Mononuclear cell (primary cell): ENCODE results near the gene PPP4R3C. TPM values are rescaled to one million over a fixed set of nuclear protein-coding genes. Genes with fewer than 3 reads are reported as not detected.
"Not testable (repeated sequence)": the region's sequence is repeated elsewhere in the genome, so short reads cannot be mapped to it uniquely, and the experiment has no call there.

Experiments used
- H3K27me3 ChIP-seq: 2 replicates; pipeline ENCODE4 v1.6.0; 2011; ENCODE audit warnings: low read length, control low read depth; ENCODE audit not compliant: insufficient read depth
- H3K4me1 ChIP-seq: 2 replicates; pipeline ENCODE4 v1.5.1; 2011; ENCODE audit warnings: mild to moderate bottlenecking, low read length, control low read depth; ENCODE audit not compliant: insufficient read depth
- H3K4me3 ChIP-seq: 2 replicates; pipeline ENCODE4 v1.5.1; 2011; ENCODE audit warnings: mild to moderate bottlenecking, low read length, moderate library complexity
- H3K9me3 ChIP-seq: 2 replicates; pipeline ENCODE4 v1.5.1; 2011; ENCODE audit warnings: low read depth, mild to moderate bottlenecking, control low read depth, low read length
- total RNA-seq: library from RNA; depleted of rRNA; stranded (reverse); fragments of >200 nt; gene quantifications from one replicate; pipeline ENCODE4 v1.2.3, GENCODE V29; 2012

PPP4R3C gene
- total RNA-seq = 0.10 TPM

DNA sequence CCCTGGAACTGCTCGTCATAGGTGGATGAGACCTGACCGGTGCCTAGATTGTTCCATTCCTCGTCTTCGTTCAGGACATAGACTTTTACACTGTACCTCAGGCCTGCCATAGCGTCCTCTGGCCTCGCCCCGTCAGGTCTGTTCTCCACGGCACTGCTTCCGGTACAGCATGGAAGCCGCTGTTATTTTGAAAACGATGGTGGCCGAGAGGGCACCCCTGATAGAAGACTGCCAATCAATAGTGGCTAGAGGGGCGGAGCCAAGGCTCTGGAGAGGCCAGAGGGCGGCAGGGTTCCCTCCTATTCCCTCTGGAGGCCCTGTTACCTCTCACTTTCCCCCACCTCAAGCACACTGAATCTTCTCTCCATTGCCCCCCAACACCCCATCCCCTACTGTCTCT, at the start of gene PPP4R3C:
Gene PPP4R3C, minus strand, starts transcription at position 155 of the 400 bp plus-strand sequence. Its CDS starts 45 bp downstream, at position 110.
- no peaks in the 10 kb centered on the region for H3K4me1 ChIP-seq
- no peaks in the 10 kb centered on the region for H3K27me3 ChIP-seq
- no peak within 1 kb of the TSS for H3K4me3 ChIP-seq
- H3K9me3 ChIP-seq = no peaks in the 10 kb centered on the region

DNA sequence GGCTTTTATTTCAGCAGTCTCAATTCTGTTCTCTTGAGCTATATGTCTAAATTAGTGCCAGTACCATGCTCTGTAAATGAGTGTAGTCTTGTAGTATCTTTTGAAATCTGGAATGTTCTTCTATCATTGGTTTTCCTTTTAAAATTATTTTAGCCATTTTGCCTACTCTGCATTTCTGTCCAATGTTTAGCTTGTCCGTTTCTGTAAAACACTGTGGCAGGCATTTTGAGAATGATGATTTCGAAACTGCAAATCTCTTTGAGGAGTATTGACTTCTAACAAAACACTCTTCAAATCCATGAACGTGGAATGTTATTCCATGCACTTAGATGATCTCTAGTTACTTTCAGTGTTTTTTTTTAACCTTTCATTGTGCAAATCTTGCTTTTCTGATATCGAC, 28.3 kb upstream of the PPP4R3C start:
- Histone ChIP-seq H3K4me1 (no peaks in the 10 kb centered on the region), H3K9me3 (no peaks in the 10 kb centered on the region), H3K4me3 (no peak overlapping the region), H3K27me3 (no peaks in the 10 kb centered on the region)

DNA sequence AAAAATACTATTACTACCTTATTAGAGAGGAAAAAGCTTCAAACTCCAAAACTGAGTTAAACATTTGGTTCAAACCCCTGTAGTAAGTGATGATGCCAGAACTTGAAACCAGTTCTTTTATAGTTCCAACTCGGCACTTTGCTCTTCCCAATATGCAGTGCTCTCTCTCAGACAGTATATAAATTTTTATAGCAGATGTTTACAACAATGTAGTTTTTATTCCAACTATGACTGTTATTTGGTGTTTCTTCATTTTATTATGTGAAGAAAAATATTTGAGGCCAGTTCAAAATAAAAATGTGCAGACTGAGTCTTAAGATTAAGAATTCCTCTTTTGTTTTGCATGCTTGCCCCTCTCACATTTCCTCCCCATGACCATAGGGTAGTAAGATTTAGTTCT, 2.9 kb upstream of the PPP4R3C start:
- H3K27me3 ChIP-seq = no peaks in the 10 kb centered on the region

DNA sequence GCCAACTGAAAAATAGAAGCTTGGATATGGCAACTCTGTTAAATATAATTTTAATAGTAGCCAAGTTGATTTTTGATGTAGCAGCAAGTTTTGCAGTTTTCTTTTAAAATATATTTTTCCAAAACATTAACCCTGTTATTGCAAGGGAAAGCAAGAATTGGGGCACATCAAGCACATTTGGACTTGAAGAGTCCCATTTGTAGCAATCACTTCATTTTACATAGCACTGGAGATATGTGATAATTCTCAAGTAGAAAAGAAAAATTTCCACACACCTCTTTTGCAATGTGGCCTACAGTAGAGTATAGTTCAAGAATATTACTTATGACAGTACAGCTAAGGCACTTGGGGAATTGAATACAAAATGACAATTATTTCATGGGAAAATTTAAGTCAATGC, 1.9 kb upstream of the PPP4R3C start:
- Histone ChIP-seq H3K27me3 (no peaks in the 10 kb centered on the region), H3K9me3 (no peaks in the 10 kb centered on the region), H3K4me1 (no peaks in the 10 kb centered on the region), H3K4me3 (no peak overlapping the region)

More for the DNA sequence above, 2.9 kb upstream of the PPP4R3C start:
- Histone ChIP-seq H3K4me3 (no peak overlapping the region), H3K4me1 (no peaks in the 10 kb centered on the region), H3K9me3 (no peaks in the 10 kb centered on the region)

DNA sequence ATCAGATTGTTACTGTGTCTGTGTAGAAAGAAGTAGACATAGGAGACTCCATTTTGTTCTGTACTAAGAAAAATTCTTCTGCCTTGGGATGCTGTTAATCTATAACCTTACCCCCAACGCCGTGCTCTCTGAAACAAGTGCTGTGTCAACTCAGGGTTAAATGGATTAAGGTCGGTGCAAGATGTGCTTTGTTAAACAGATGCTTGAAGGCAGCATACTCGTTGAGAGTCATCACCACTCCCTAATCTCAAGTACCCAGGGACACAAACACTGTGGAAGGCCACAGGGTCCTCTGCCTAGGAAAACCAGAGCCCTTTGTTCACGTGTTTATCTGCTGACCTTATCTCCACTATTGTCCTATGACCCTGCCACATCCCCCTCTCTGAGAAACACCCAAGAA, 4.0 kb downstream of the PPP4R3C start:
- not testable (repeated sequence) for H3K4me1 ChIP-seq, H3K27me3 ChIP-seq, H3K4me3 ChIP-seq, H3K9me3 ChIP-seq

DNA sequence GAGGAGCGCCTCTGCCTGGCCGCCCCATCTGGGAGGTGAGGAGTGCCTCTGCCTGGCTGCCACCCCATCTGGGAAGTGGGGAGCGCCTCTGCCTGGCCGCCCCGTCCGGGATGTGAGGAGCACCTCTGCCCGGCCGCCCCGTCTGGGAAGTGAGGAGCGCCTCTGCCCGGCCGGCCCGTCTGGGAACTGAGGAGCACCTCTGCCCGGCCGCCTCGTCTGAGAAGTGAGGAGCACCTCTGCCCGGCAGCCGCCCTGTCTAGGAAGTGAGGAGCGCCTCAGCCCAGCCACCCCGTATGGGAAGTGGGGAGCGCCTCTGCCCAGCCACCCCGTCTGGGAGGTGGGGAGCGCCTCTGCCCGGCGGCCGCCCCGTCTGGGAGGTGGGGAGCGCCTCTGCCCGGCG, 4.6 kb downstream of the PPP4R3C start:
- H3K4me3 ChIP-seq, H3K9me3 ChIP-seq, H3K4me1 ChIP-seq, H3K27me3 ChIP-seq: not testable (repeated sequence)

DNA sequence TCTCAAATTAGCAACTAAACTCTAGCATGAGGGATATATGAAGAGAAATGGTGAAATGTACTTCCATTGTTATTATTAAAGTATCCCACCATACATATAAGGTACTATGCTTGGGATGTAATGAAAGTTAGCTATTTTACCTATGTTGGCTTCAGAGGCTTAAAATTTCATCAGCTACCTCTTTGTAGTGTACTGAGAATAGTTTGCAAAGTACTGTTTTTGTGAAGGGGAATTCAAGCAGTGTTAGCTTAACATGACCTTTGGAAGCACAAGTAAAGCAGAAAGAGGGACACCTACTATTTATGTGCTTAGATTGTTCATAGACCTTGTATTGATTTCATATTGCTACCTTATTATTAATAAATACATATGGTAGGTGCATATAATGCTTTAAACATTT, 11.8 kb downstream of the PPP4R3C start:
- H3K27me3 ChIP-seq = no peaks in the 10 kb centered on the region
- H3K9me3 ChIP-seq = no peaks in the 10 kb centered on the region
- H3K4me3 ChIP-seq = no peak overlapping the region
- H3K4me1 ChIP-seq = no peaks in the 10 kb centered on the region

DNA sequence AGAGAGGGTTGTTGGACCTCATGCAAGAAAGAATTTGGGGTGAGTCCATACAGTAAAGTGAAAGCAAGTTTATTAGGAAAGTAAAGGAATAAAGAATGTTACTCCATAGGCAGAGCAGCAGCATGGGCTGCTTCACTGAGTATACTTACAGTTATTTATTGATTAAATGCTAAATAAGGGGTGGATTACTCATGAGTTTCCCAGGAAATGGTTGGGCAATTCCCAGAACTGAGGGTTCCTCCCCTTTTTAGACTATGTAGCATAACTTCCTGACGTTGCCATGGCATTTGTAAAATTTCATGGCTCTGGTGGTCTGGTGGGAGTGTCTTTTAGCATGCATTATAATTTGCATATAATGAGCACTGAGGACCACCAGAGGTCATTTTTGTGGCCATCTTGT, 16.7 kb downstream of the PPP4R3C start:
- no peaks in the 10 kb centered on the region for H3K9me3 ChIP-seq
- H3K27me3 ChIP-seq = no peaks in the 10 kb centered on the region
- no peaks in the 10 kb centered on the region for H3K4me1 ChIP-seq
- no peak overlapping the region for H3K4me3 ChIP-seq

DNA sequence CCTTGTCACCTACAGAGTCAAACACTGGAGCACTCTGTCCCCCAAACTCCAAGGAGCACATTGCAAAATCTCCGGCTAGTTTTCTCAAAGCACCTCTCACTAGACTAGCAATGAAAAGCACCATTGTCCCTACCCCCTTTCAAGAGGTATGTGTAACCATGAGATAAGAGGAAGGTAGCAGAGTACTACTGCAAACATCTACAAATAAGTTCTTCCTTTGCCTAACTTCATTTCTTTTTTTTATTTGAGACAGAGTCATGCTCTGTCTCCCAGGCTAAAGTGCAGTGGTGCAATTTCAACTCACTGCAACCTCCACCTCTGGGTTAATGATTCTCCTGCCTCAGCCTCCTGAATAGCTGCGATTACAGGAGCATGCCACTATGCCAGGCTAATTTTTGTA, 17.7 kb downstream of the PPP4R3C start:
- no peak overlapping the region for H3K4me3 ChIP-seq
- no peaks in the 10 kb centered on the region for H3K9me3 ChIP-seq
- no peaks in the 10 kb centered on the region for H3K4me1 ChIP-seq
- H3K27me3 ChIP-seq = no peaks in the 10 kb centered on the region

DNA sequence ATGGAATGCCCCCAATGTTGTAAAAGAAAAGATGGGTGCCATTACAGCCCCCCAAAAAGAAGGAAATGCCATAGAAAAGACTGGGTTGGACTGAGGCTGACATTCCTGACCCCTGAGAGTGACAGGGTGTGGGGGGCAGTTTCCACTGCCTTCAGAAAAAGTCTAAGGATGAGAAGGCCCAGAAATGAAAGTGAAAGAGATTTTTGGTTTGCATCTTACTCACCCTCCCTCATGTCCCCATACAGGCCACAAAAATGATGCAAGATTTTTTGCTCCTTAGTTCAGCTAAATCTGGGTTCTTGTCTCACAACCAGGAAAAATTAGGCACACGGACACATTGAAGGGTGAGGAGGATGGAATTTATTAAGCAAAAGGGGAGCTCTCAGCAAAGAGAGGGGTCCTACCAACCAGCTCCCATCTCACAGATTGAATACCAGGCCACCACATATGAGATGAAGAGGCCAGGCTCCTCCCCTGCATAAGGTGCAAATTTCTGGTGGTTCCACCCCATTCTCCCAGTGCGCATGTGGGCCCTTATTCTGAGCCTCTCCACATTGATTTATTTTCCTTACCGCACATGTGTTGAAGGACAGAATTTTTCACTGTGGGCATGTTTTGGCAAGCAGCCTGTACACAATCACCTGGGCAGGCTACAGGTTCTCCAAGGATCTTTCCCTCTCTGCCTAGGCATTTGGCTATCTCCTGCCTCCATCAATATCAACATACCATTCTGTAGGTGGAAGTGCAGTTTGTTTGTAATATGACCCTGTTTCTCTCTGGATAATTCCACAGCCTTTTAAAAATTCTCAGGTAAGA, 18.8 kb downstream of the PPP4R3C start:
- no peaks in the 10 kb centered on the region for H3K27me3 ChIP-seq
- no peaks in the 10 kb centered on the region for H3K9me3 ChIP-seq
- no peak overlapping the region for H3K4me3 ChIP-seq
- no peaks in the 10 kb centered on the region for H3K4me1 ChIP-seq

DNA sequence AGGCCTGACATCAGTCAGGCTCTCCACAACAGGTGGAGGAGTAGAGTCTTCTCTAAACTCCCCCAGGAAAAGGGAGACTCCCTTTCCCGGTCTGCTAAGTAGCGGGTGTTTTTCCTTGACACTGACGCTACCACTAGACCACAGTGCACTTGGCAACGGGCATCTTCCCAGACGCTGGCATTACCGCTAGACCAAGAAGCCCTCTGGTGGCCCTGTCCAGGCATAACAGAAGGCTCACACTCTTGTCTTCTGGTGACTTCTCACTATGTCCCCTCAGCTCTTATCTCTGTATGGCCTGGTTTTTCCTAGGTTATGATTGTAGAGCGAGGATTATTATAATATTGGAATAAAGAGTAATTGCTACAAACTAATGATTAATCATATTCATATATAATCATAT, 20.7 kb downstream of the PPP4R3C start:
- not testable (repeated sequence) for H3K4me3 ChIP-seq, H3K9me3 ChIP-seq, H3K4me1 ChIP-seq, H3K27me3 ChIP-seq

DNA sequence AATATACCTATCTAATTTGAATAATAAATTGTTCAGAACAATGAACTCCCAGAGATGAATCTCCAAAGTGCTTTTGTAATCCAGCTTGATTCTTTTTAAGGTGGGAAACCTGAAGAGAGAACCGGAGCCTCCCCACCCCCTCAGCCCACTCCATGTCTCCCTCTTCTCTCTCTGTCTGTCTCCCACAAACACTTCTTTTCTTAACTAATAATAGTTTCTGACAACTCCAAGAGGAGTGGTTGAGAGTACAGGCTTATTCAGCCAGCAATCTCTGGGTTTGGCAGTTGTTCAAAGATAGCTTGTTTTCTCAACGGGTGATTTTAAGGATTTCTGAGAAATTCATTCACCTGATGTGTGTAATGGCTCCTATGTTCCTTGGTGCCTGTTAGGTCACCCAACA, 23.4 kb downstream of the PPP4R3C start:
- no peaks in the 10 kb centered on the region for H3K9me3 ChIP-seq
- no peak overlapping the region for H3K4me3 ChIP-seq
- H3K27me3 ChIP-seq = no peaks in the 10 kb centered on the region
- H3K4me1 ChIP-seq = no peaks in the 10 kb centered on the region

DNA sequence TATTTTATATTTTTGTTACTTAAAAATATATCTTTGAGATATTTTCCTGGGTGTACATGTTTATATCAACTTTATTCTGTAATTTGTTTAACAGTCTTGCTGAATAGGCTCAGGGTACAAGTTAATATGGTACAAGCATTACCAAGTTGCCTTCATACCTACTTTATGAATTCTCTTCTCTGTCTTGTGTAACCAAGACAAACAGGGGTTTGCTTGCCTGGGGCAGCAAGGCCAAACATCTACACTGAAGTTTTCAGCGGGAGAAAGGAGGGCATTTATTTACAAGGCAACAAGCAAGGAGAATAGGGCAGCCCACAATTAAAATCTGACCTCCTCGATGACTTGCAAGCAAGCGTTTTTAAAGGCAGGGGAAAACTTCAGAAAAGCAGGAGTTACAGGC, 24.2 kb downstream of the PPP4R3C start:
- H3K4me1 ChIP-seq = no peaks in the 10 kb centered on the region
- H3K27me3 ChIP-seq = no peaks in the 10 kb centered on the region
- H3K9me3 ChIP-seq = no peaks in the 10 kb centered on the region
- no peak overlapping the region for H3K4me3 ChIP-seq

DNA sequence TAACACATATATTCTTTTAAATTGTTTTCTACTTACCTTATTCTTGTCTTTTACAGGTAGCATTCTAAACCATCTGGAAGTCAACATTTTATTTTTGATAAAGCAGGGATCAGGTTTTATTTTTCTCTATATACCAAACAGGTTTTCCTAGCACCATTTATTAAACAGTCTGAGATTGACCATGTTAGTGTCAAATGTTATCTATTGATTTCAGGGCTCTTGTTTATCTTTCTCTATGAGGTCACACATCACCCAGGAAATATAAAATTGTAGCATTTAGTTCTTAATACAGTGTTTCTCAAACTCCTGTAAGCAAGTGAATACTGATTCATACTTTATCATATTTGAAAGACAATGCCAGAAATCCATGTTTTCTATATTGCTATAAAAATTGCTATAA, 28.1 kb downstream of the PPP4R3C start:
- no peaks in the 10 kb centered on the region for H3K4me1 ChIP-seq
- no peak overlapping the region for H3K4me3 ChIP-seq
- H3K9me3 ChIP-seq = no peaks in the 10 kb centered on the region
- no peaks in the 10 kb centered on the region for H3K27me3 ChIP-seq
